Erythroblast (primary cell): Measurements from ENCODE around the gene VEGFB.

Experiments
- GATA1 ChIP-seq: IDR thresholded peaks from 2 replicates; pipeline ENCODE4 v1.6.1; 2011; ENCODE audit warnings: low read depth, mild to moderate bottlenecking, control low read depth, low read length, moderate library complexity
- POLR2A ChIP-seq: IDR thresholded peaks from 2 replicates; pipeline ENCODE4 v1.6.1; 2011; ENCODE audit warnings: mild to moderate bottlenecking, low read length

- TF ChIP-seq POLR2A, result no peak
- TF ChIP-seq GATA1, result no peak
Measured at GRCh38 chr11:64186492-64187165, 47.8 kb upstream of the VEGFB start.
